Measurements from ENCODE around the gene CRLF3.
"Not testable (repeated sequence)": the region's sequence is repeated elsewhere in the genome, so short reads cannot be mapped to it uniquely, and the experiment has no call there.

CRLF3 gene

GRCh38 chr17:30735206-30735605 is 89.3 kb downstream of the CRLF3 start:
- not testable (repeated sequence) for DNase-seq

- DNase-seq, result not testable (repeated sequence)
These were observed 90.3 kb downstream of the CRLF3 start for GRCh38 chr17:30734153-30734552.

All from NCI-H1092 treated with DMSO at 0.1 percent for 48 hours (cell line).